HG03520 (cell line): ENCODE data around the gene HTR2C.

Experiments used
- ATAC-seq: cut with Tn5 transposase; IDR thresholded peaks from one replicate; pipeline ENCODE4 v1.9.1; 2021; ENCODE audit warnings: mild to moderate bottlenecking, moderate library complexity; ENCODE audit not compliant: unreplicated experiment

Gene HTR2C

GRCh38 chrX:114952696-114953095 is 368.8 kb downstream of the HTR2C start:
- no peak for ATAC-seq
